ENCODE measurements around the gene TTLL13. TPM values are rescaled to one million over a fixed set of nuclear protein-coding genes. Genes with fewer than 3 reads are reported as not detected.

TTLL13 gene
- total RNA-seq, 1 donor from 2014 or later, result under 0.01 TPM

- DNase-seq (ENCODE audit: low spot score in 2 of 2), result no peak
- no peak for FAIRE-seq
Observed at GRCh38 chr15:90214553-90215196, 34.7 kb upstream of the TTLL13 start.

- no peak for DNase-seq (ENCODE audit: low spot score in 2 of 2)
- no peak for FAIRE-seq
Observed at GRCh38 chr15:90217671-90218394, 31.5 kb upstream of the TTLL13 start.

GRCh38 chr15:90219421-90220141 is 29.8 kb upstream of the TTLL13 start:
- DNase-seq (ENCODE audit: low spot score in 2 of 2) (peak in 1 of 2 donors; percentile 58), FAIRE-seq (no peak)

- peak; percentile 79 to 87 for DNase-seq (ENCODE audit: low spot score in 2 of 2)
- FAIRE-seq, result no peak
Observed at GRCh38 chr15:90221246-90221900, 28.0 kb upstream of the TTLL13 start.

- DNase-seq (ENCODE audit: low spot score in 2 of 2) (no peak), FAIRE-seq (no peak)
Observed at GRCh38 chr15:90222547-90222946, 26.8 kb upstream of the TTLL13 start.

- DNase-seq (ENCODE audit: low spot score in 2 of 2) (no peak), FAIRE-seq (no peak)
Observed at GRCh38 chr15:90223441-90224165, 25.8 kb upstream of the TTLL13 start.

- no peak for DNase-seq (ENCODE audit: low spot score in 2 of 2)
- FAIRE-seq, result no peak
Observed at GRCh38 chr15:90225047-90225446, 24.3 kb upstream of the TTLL13 start.

- no peak for DNase-seq (ENCODE audit: low spot score in 2 of 2)
- FAIRE-seq, result no peak
Observed at GRCh38 chr15:90225504-90226234, 23.7 kb upstream of the TTLL13 start.

- DNase-seq (ENCODE audit: low spot score in 2 of 2) (no peak), FAIRE-seq (no peak)
Observed at GRCh38 chr15:90227336-90227735, 22.0 kb upstream of the TTLL13 start.

- no peak for FAIRE-seq
- DNase-seq (ENCODE audit: low spot score in 2 of 2), result no peak
Observed at GRCh38 chr15:90227816-90228772, 21.3 kb upstream of the TTLL13 start.

- no peak for DNase-seq (ENCODE audit: low spot score in 2 of 2)
- no peak for FAIRE-seq
Observed at GRCh38 chr15:90228960-90229359, 20.4 kb upstream of the TTLL13 start.

- peak; percentile 39 to 43 for DNase-seq (ENCODE audit: low spot score in 2 of 2)
Observed at GRCh38 chr15:90230071-90230494, 19.3 kb upstream of the TTLL13 start.

GRCh38 chr15:90230610-90231009 is 18.7 kb upstream of the TTLL13 start:
- no peak for FAIRE-seq
- no peak for DNase-seq (ENCODE audit: low spot score in 2 of 2)

More at GRCh38 chr15:90230071-90230494, 19.3 kb upstream of the TTLL13 start:
- no peak for FAIRE-seq

- no peak for DNase-seq (ENCODE audit: low spot score in 2 of 2)
Observed at GRCh38 chr15:90231028-90232017, 18.0 kb upstream of the TTLL13 start.

GRCh38 chr15:90232196-90232595 is 17.2 kb upstream of the TTLL13 start:
- DNase-seq (ENCODE audit: low spot score in 2 of 2) (no peak), FAIRE-seq (no peak)

More at GRCh38 chr15:90231028-90232017, 18.0 kb upstream of the TTLL13 start:
- no peak for FAIRE-seq

GRCh38 chr15:90232941-90233386 is 16.4 kb upstream of the TTLL13 start:
- DNase-seq (ENCODE audit: low spot score in 2 of 2), result peak in 1 of 2 donors; percentile 49
- FAIRE-seq, result no peak

Measured in frontal cortex (tissue), 4 donors.